SK-N-SH (cell line): ENCODE measurements around the gene HNRNPM. TPM values are rescaled to one million over a fixed set of nuclear protein-coding genes. Genes with fewer than 3 reads are reported as not detected.

Experiments
- CTCF ChIA-PET: fragments of 300-600, 350-600 bp; formaldehyde crosslinking; extraction: SDS; loops from one replicate; lab custom pipeline; 2021; lab: Yijun Ruan, JAX
- POLR2A ChIA-PET: fragments of 350-600 bp; sonication (Branson Sonifier 250); formaldehyde crosslinking; extraction: SDS; loops from one replicate; lab custom pipeline; 2020; ENCODE audit warnings: antibody characterized with exemption, inconsistent platforms; lab: Yijun Ruan, JAX
- DNase-seq: peaks from one replicate; pipeline ENCODE4 v3.0.0; 2012
- H2AFZ ChIP-seq: fragments of 200-600 bp; sonication (generic); 2 replicates; pipeline ENCODE4 v1.8.1; 2016; ENCODE audit warnings: antibody characterized with exemption, mild to moderate bottlenecking, low read depth
- H3F3A ChIP-seq: fragments of 200-600 bp; sonication (generic); replicated peaks from 2 replicates; pipeline ENCODE3; 2016; ENCODE audit warnings: antibody characterized with exemption, mild to moderate bottlenecking; ENCODE audit not compliant: insufficient read depth
- H3K27ac ChIP-seq, 2 experiments: fragments of 200-500 bp in 1 of 2; fragments of 200-600 bp in 1 of 2; sonication (Bioruptor generic) in 1 of 2; sonication (generic), shearing (Covaris generic) in 1 of 2; 2 replicates each; pipeline versions ENCODE4 v1.5.1 to v1.6.1; 2014 to 2016; ENCODE audit warnings: low read depth in 2 of 2, inconsistent platforms in 1 of 2, low read length in 1 of 2, mild to moderate bottlenecking in 1 of 2, mixed read lengths in 1 of 2
- H3K27me3 ChIP-seq: fragments of 200-600 bp; sonication (generic), shearing (Covaris generic); 2 replicates; pipeline ENCODE4 v1.6.1; 2016; ENCODE audit warnings: mixed run types; ENCODE audit not compliant: insufficient read depth
- H3K36me3 ChIP-seq, 2 experiments: fragments of 200-500 bp in 1 of 2; fragments of 200-600 bp in 1 of 2; sonication (Bioruptor generic) in 1 of 2; sonication (generic) in 1 of 2; replicated peaks in 1 of 2; 2 replicates each; pipeline versions ENCODE3 to v1.5.1; 2014 to 2016; ENCODE audit warnings: low read length in 1 of 2, mild to moderate bottlenecking in 1 of 2; ENCODE audit not compliant: insufficient read depth in 2 of 2, control insufficient read depth in 1 of 2
- H3K4me1 ChIP-seq, 2 experiments: fragments of 200-500 bp in 1 of 2; fragments of 200-600 bp in 1 of 2; sonication (Bioruptor generic) in 1 of 2; sonication (generic), shearing (Covaris generic) in 1 of 2; 2 replicates each; pipeline versions ENCODE4 v1.5.1 to v1.6.1; 2014 to 2016; ENCODE audit warnings: low read depth in 1 of 2, low read length in 1 of 2, mixed run types in 1 of 2; ENCODE audit not compliant: insufficient read depth in 2 of 2, control insufficient read depth in 1 of 2
- H3K4me2 ChIP-seq: fragments of 200-600 bp; sonication (generic), shearing (Covaris generic); 2 replicates; pipeline ENCODE4 v1.6.1; 2017; ENCODE audit warnings: mixed run types
- H3K4me3 ChIP-seq, 2 experiments: fragments of 200-500 bp in 1 of 2; fragments of 200-600 bp in 1 of 2; sonication (Bioruptor generic) in 1 of 2; sonication (generic), shearing (Covaris generic) in 1 of 2; 2 replicates each; pipeline versions ENCODE4 v1.5.1 to v1.8.1; 2014 to 2016; ENCODE audit warnings: low read depth in 2 of 2, inconsistent platforms in 1 of 2, low read length in 1 of 2, mild to moderate bottlenecking in 1 of 2, mixed read lengths in 1 of 2, moderate library complexity in 1 of 2
- H3K79me2 ChIP-seq: fragments of 200-600 bp; sonication (generic); 2 replicates; pipeline ENCODE4 v1.8.1; 2017; ENCODE audit warnings: mild to moderate bottlenecking; ENCODE audit not compliant: insufficient read depth
- H3K9ac ChIP-seq: fragments of 200-600 bp; sonication (generic); 2 replicates; pipeline ENCODE4 v1.6.1; 2017; ENCODE audit warnings: mixed run types
- H3K9me2 ChIP-seq: fragments of 200-600 bp; sonication (generic); 2 replicates; pipeline ENCODE4 v1.6.1; 2017; ENCODE audit warnings: mixed run types
- H3K9me3 ChIP-seq: fragments of 200-600 bp; sonication (generic); 2 replicates; pipeline ENCODE4 v1.6.1; 2017; ENCODE audit warnings: mixed run types, mild to moderate bottlenecking, moderate library complexity
- H4K20me1 ChIP-seq: fragments of 200-600 bp; sonication (generic); 2 replicates; pipeline ENCODE4 v1.6.1; 2017; ENCODE audit warnings: mild to moderate bottlenecking, mixed run types; ENCODE audit not compliant: insufficient read depth
- CHD2 ChIP-seq: fragments of 150-350 bp; IDR thresholded peaks from 2 replicates; pipeline ENCODE4 v1.6.1; 2018; ENCODE audit warnings: low read length; ENCODE audit not compliant: partially characterized antibody
- ELF1 ChIP-seq: IDR thresholded peaks from 2 replicates; pipeline ENCODE4 v1.4.0; 2012
- EP300 ChIP-seq, 2 experiments: IDR thresholded peaks; 2 replicates each; pipeline versions ENCODE4 v1.4.0 to v1.6.1; 2012; ENCODE audit warnings: borderline replicate concordance in 1 of 2, low read depth in 1 of 2, low read length in 1 of 2
- EZH2phosphoT487 ChIP-seq: fragments of 200-600 bp; sonication (generic); IDR thresholded peaks from 2 replicates; pipeline ENCODE4 v1.6.1; 2017; ENCODE audit warnings: low read depth, mixed run types, mild to moderate bottlenecking, antibody characterized with exemption, moderate library complexity, borderline replicate concordance
- FOSL2 ChIP-seq: IDR thresholded peaks from 2 replicates; pipeline ENCODE4 v1.4.0; 2012; ENCODE audit warnings: low read depth, mild to moderate bottlenecking, moderate library complexity, borderline replicate concordance
- FOXM1 ChIP-seq: IDR thresholded peaks from 2 replicates; pipeline ENCODE4 v1.4.0; 2012; ENCODE audit warnings: low read depth, mild to moderate bottlenecking
- GABPA ChIP-seq: IDR thresholded peaks from 2 replicates; pipeline ENCODE4 v1.4.0; 2012; ENCODE audit warnings: low read depth, mild to moderate bottlenecking
- JUND ChIP-seq: IDR thresholded peaks from 2 replicates; pipeline ENCODE4 v1.4.0; 2012
- MXI1 ChIP-seq: IDR thresholded peaks from 2 replicates; pipeline ENCODE4 v1.6.1; 2012; ENCODE audit warnings: mild to moderate bottlenecking, low read depth, low read length, improper control_type of control experiment
- NFIC ChIP-seq: IDR thresholded peaks from 2 replicates; pipeline ENCODE4 v1.4.0; 2012; ENCODE audit warnings: borderline replicate concordance
- NRF1 ChIP-seq: IDR thresholded peaks from 2 replicates; pipeline ENCODE4 v1.6.1; 2012; ENCODE audit warnings: low read depth, mild to moderate bottlenecking, low read length
- PBX3 ChIP-seq: IDR thresholded peaks from 2 replicates; pipeline ENCODE4; 2012
- RCOR1 ChIP-seq: fragments of 150-350 bp; IDR thresholded peaks from 2 replicates; pipeline ENCODE4 v1.6.1; 2017; ENCODE audit warnings: antibody characterized with exemption, low read length
- RXRA ChIP-seq: IDR thresholded peaks from 2 replicates; pipeline ENCODE4 v1.4.0; 2012; ENCODE audit warnings: low read depth, mild to moderate bottlenecking, borderline replicate concordance
- SIN3A ChIP-seq: IDR thresholded peaks from 2 replicates; pipeline ENCODE4 v1.6.1; 2012; ENCODE audit warnings: low read depth, mild to moderate bottlenecking, low read length, moderate library complexity, borderline replicate concordance
- TAF1 ChIP-seq: IDR thresholded peaks from 2 replicates; pipeline ENCODE4 v1.6.1; 2012; ENCODE audit warnings: low read depth, mild to moderate bottlenecking, low read length, moderate library complexity, borderline replicate concordance
- TCF12 ChIP-seq: IDR thresholded peaks from 2 replicates; pipeline ENCODE4 v1.4.0; 2012
- YY1 ChIP-seq: IDR thresholded peaks from 2 replicates; pipeline ENCODE4 v1.4.0; 2012; ENCODE audit warnings: low read depth, mild to moderate bottlenecking
- WGBS: methylation state at CpG from one replicate; pipeline ENCODE4 v1.1.6; 2017; ENCODE audit warnings: low lambda C conversion rate; 5-methylcytosine and 5-hydroxymethylcytosine counted together
- polyA plus RNA-seq, 3 experiments: library from polyadenylated mRNA; depleted of rRNA; stranded (reverse); fragments of >200 nt; gene quantifications; 2 replicates each; pipeline ENCODE4 v1.2.3, GENCODE V29; 2012
- TF ChIP-seq, protein P1 (sequence below): fragments of 150-350 bp; IDR thresholded peaks from 2 replicates; pipeline ENCODE4 v1.6.1; 2017; ENCODE audit warnings: antibody characterized with exemption, low read length, low read depth, borderline replicate concordance
- TF ChIP-seq, protein P2 (sequence below): IDR thresholded peaks from 2 replicates; pipeline ENCODE4 v1.4.0; 2012; ENCODE audit warnings: low read depth, borderline replicate concordance

The HNRNPM gene
- polyA plus RNA-seq, 1 of the 3 experiments (the other 2 are of a cell fraction): 205 TPM

DNA sequence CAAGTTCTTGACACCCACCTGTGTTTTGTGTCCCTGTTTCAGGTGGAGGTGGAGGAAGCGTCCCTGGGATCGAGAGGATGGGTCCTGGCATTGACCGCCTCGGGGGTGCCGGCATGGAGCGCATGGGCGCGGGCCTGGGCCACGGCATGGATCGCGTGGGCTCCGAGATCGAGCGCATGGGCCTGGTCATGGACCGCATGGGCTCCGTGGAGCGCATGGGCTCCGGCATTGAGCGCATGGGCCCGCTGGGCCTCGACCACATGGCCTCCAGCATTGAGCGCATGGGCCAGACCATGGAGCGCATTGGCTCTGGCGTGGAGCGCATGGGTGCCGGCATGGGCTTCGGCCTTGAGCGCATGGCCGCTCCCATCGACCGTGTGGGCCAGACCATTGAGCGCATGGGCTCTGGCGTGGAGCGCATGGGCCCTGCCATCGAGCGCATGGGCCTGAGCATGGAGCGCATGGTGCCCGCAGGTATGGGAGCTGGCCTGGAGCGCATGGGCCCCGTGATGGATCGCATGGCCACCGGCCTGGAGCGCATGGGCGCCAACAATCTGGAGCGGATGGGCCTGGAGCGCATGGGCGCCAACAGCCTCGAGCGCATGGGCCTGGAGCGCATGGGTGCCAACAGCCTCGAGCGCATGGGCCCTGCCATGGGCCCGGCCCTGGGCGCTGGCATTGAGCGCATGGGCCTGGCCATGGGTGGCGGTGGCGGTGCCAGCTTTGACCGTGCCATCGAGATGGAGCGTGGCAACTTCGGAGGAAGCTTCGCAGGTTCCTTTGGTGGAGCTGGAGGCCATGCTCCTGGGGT is 41.0 kb downstream of the HNRNPM start:
- ChIA-PET CTCF (interaction anchor here (1.7 to 2.1 kb wide), 2 partner anchors 13 to 20 kb away, joined by 5 to 7 read pairs; no protein-coding TSS in a partner anchor), POLR2A (no interaction called here)
- Histone ChIP-seq H4K20me1 (peaks cover 51% of the 10 kb centered on the region), H3K9ac (no peak overlapping the region), H3K9me3 (no peaks in the 10 kb centered on the region), H3K36me3 (peaks cover 21 to 67% of the 10 kb centered on the region in 2 experiments), H3K4me3 (no peak overlapping the region), H3K27me3 (no peaks in the 10 kb centered on the region), H3F3A (no peaks in the 10 kb centered on the region), H3K27ac (no peak overlapping the region), H2AFZ (no peak overlapping the region), H3K79me2 (peaks cover 45% of the 10 kb centered on the region), H3K9me2 (no peaks in the 10 kb centered on the region), H3K4me2 (no peak overlapping the region), H3K4me1 (no peaks in the 10 kb centered on the region; a peak in 1 of 4 replicates)
- no peak for TF ChIP-seq FOSL2
- TF ChIP-seq EZH2phosphoT487: no peak
- no peak for TF ChIP-seq TCF12
- WGBS: over 99% methylated on average over 19 of the region's 62 CpGs
- no peak for DNase-seq

DNA sequence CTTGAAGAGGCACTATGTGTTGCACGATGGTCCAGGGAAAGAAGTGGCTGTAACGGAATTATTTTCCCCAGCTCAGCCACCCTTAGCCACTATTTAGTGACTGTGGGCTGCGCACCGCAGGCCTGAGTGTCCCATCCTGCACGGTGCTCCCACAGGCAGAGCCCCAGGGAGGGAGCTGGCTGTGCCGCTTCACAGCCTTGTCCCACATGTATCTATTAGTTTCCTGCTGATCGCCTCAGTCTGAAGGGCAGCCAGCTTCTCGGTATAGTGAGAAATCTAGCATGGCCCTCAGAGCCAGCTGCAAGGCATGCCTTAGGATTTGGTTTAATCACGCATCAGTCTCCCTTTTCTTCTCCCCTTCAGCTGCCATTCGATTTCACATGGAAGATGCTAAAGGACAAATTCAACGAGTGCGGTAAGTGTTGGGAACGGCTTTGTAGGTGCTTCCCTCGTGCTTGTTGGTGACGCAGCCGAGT is 41.9 kb downstream of the HNRNPM start:
- no peak overlapping the region for H3K4me2 ChIP-seq
- H2AFZ ChIP-seq: no peak overlapping the region
- TF ChIP-seq FOSL2: no peak
- TF ChIP-seq EZH2phosphoT487: no peak
- TF ChIP-seq NFIC: no peak
- no peak for TF ChIP-seq PBX3
- TF ChIP-seq EP300 (IDR thresholded peaks at IDR 0.05; ENCODE audit: borderline replicate concordance in 1 of 2, low read depth in 1 of 2, low read length in 1 of 2): no peak
- no peak for TF ChIP-seq JUND
- TF ChIP-seq NRF1: no peak
- TF ChIP-seq RCOR1: no peak
- no peak for TF ChIP-seq ELF1
- no peak for TF ChIP-seq TAF1
- TF ChIP-seq TCF12: no peak
- TF ChIP-seq, protein P1, sequence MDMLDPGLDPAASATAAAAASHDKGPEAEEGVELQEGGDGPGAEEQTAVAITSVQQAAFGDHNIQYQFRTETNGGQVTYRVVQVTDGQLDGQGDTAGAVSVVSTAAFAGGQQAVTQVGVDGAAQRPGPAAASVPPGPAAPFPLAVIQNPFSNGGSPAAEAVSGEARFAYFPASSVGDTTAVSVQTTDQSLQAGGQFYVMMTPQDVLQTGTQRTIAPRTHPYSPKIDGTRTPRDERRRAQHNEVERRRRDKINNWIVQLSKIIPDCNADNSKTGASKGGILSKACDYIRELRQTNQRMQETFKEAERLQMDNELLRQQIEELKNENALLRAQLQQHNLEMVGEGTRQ: no peak
- no peak for TF ChIP-seq SIN3A
- no peak for TF ChIP-seq CHD2
- TF ChIP-seq GABPA: no peak
- TF ChIP-seq, protein P2, sequence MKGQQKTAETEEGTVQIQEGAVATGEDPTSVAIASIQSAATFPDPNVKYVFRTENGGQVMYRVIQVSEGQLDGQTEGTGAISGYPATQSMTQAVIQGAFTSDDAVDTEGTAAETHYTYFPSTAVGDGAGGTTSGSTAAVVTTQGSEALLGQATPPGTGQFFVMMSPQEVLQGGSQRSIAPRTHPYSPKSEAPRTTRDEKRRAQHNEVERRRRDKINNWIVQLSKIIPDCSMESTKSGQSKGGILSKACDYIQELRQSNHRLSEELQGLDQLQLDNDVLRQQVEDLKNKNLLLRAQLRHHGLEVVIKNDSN: no peak
- TF ChIP-seq RXRA: no peak
- TF ChIP-seq YY1: no peak
- TF ChIP-seq FOXM1: no peak
- TF ChIP-seq MXI1: no peak
- H3K9me3 ChIP-seq: no peaks in the 10 kb centered on the region
- H3K4me1 ChIP-seq: no peaks in the 10 kb centered on the region
- H3K9me2 ChIP-seq: no peaks in the 10 kb centered on the region
- no peaks in the 10 kb centered on the region for H3K27me3 ChIP-seq
- DNase-seq: no peak
- CTCF ChIA-PET: interaction anchor here (0.7 to 2.1 kb wide), 2 partner anchors 12 to 19 kb away, joined by 3 to 7 read pairs; no protein-coding TSS in a partner anchor
- POLR2A ChIA-PET: no interaction called here
- no peak overlapping the region for H3K27ac ChIP-seq
- peaks cover 21 to 63% of the 10 kb centered on the region in 2 experiments for H3K36me3 ChIP-seq
- H3K9ac ChIP-seq: no peak overlapping the region
- no peaks in the 10 kb centered on the region for H3F3A ChIP-seq
- peaks cover 36% of the 10 kb centered on the region for H3K79me2 ChIP-seq
- WGBS: 97% methylated on average over 15 of the region's 16 CpGs
- peaks cover 42% of the 10 kb centered on the region for H4K20me1 ChIP-seq
- H3K4me3 ChIP-seq: no peak overlapping the region
